Liver (tissue), 2 donors: Measurements from ENCODE around the gene RNFT2.

Experiments used
- FOXA1 ChIP-seq: IDR thresholded peaks from 2 replicates; pipeline ENCODE4 v1.6.1; 2016; ENCODE audit warnings: antibody characterized with exemption
- TF ChIP-seq, protein P1 (sequence below): fragments of 150-350 bp; IDR thresholded peaks from 2 replicates; pipeline ENCODE4 v1.5.1; 2017; ENCODE audit warnings: improper control_type of control experiment, low read depth, low read length; ENCODE audit not compliant: missing input control
- donor health status: healthy.

- TF ChIP-seq, protein P1, sequence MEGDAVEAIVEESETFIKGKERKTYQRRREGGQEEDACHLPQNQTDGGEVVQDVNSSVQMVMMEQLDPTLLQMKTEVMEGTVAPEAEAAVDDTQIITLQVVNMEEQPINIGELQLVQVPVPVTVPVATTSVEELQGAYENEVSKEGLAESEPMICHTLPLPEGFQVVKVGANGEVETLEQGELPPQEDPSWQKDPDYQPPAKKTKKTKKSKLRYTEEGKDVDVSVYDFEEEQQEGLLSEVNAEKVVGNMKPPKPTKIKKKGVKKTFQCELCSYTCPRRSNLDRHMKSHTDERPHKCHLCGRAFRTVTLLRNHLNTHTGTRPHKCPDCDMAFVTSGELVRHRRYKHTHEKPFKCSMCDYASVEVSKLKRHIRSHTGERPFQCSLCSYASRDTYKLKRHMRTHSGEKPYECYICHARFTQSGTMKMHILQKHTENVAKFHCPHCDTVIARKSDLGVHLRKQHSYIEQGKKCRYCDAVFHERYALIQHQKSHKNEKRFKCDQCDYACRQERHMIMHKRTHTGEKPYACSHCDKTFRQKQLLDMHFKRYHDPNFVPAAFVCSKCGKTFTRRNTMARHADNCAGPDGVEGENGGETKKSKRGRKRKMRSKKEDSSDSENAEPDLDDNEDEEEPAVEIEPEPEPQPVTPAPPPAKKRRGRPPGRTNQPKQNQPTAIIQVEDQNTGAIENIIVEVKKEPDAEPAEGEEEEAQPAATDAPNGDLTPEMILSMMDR, result no peak
- TF ChIP-seq FOXA1, result no peak
These were observed 20.4 kb upstream of the RNFT2 start for GRCh38 chr12:116717466-116718437.
